OCI-LY7 (cell line): ENCODE data around the gene PTGR1.

Experiments
- EZH2phosphoT487 ChIP-seq: fragments of 200-600 bp; sonication (generic); IDR thresholded peaks from 2 replicates; pipeline ENCODE4 v1.6.1; 2018; ENCODE audit warnings: low read depth, borderline replicate concordance, mild to moderate bottlenecking, mixed run types, antibody characterized with exemption, low read length, moderate library complexity, mixed read lengths
- TF ChIP-seq, protein P1 (sequence below): fragments of 200-600 bp; sonication (generic); conservative IDR thresholded peaks from 2 replicates; pipeline ENCODE4 v1.5.1; 2014; ENCODE audit warnings: mild to moderate bottlenecking, antibody characterized with exemption, low read length, moderate library complexity, mixed read lengths

GRCh38 chr9:111632695-111633388, 33.4 kb upstream of the PTGR1 start:
- TF ChIP-seq, protein P1, sequence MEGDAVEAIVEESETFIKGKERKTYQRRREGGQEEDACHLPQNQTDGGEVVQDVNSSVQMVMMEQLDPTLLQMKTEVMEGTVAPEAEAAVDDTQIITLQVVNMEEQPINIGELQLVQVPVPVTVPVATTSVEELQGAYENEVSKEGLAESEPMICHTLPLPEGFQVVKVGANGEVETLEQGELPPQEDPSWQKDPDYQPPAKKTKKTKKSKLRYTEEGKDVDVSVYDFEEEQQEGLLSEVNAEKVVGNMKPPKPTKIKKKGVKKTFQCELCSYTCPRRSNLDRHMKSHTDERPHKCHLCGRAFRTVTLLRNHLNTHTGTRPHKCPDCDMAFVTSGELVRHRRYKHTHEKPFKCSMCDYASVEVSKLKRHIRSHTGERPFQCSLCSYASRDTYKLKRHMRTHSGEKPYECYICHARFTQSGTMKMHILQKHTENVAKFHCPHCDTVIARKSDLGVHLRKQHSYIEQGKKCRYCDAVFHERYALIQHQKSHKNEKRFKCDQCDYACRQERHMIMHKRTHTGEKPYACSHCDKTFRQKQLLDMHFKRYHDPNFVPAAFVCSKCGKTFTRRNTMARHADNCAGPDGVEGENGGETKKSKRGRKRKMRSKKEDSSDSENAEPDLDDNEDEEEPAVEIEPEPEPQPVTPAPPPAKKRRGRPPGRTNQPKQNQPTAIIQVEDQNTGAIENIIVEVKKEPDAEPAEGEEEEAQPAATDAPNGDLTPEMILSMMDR = no peak
- no peak for TF ChIP-seq EZH2phosphoT487
